Nephron progenitor cell (in vitro differentiated cells): ENCODE data around the gene PKP3.
"Not testable (repeated sequence)": the region's sequence is repeated elsewhere in the genome, so short reads cannot be mapped to it uniquely, and the experiment has no call there.

ENCODE experiments used
- DNase-seq: peaks from one replicate; pipeline ENCODE4 v3.0.0; 2021
- H3K27ac Mint-ChIP-seq: 2 replicates; pipeline ENCODE4 v1.8.0; 2021; ENCODE audit warnings: mild to moderate bottlenecking, moderate library complexity, mixed read lengths
- H3K27me3 Mint-ChIP-seq: 2 replicates; pipeline ENCODE4 v1.8.0; 2021; ENCODE audit warnings: mild to moderate bottlenecking, low read depth, mixed read lengths; ENCODE audit not compliant: poor library complexity
- H3K36me3 Mint-ChIP-seq: 2 replicates; pipeline ENCODE4 v1.8.0; 2021; ENCODE audit warnings: low read depth, mixed read lengths
- H3K4me1 Mint-ChIP-seq: 2 replicates; pipeline ENCODE4 v1.8.0; 2021; ENCODE audit warnings: mixed read lengths
- H3K4me3 Mint-ChIP-seq: 2 replicates; pipeline ENCODE4 v1.8.0; 2021; ENCODE audit warnings: mild to moderate bottlenecking, moderate library complexity, mixed read lengths
- H3K9me3 Mint-ChIP-seq: 2 replicates; pipeline ENCODE4 v1.8.0; 2021; ENCODE audit warnings: mild to moderate bottlenecking, moderate library complexity, mixed read lengths
- CTCF ChIP-seq: fragments of 200-600 bp; sonication (generic); IDR thresholded peaks from 2 replicates; pipeline ENCODE4 v1.5.0; 2021; ENCODE audit warnings: antibody characterized with exemption

Gene PKP3

GRCh38 chr11:386483-386882 is 7.5 kb upstream of the PKP3 start:
- Mint-ChIP-seq H3K36me3 (peaks cover 29% of the 10 kb centered on the region), H3K9me3 (peaks cover 17% of the 10 kb centered on the region), H3K27me3 (peaks cover 3% of the 10 kb centered on the region), H3K4me1 (peaks cover 45% of the 10 kb centered on the region), H3K27ac (no peak overlapping the region), H3K4me3 (no peak overlapping the region)
- no peak for TF ChIP-seq CTCF
- DNase-seq, result no peak

- peaks cover 40% of the 10 kb centered on the region for H3K4me1 Mint-ChIP-seq
These were observed 6.7 kb upstream of the PKP3 start for GRCh38 chr11:387193-387793.

GRCh38 chr11:389369-389768 is 4.6 kb upstream of the PKP3 start:
- not testable (repeated sequence) for H3K27me3 Mint-ChIP-seq, H3K36me3 Mint-ChIP-seq, H3K27ac Mint-ChIP-seq, DNase-seq, H3K4me3 Mint-ChIP-seq
- peaks cover 25% of the 10 kb centered on the region for H3K4me1 Mint-ChIP-seq
- H3K9me3 Mint-ChIP-seq, result peaks cover 10% of the 10 kb centered on the region

More at GRCh38 chr11:387193-387793, 6.7 kb upstream of the PKP3 start:
- H3K27me3 Mint-ChIP-seq, result peaks cover 3% of the 10 kb centered on the region
- peaks cover 23% of the 10 kb centered on the region for H3K36me3 Mint-ChIP-seq
- H3K4me3 Mint-ChIP-seq, result no peak overlapping the region
- peaks cover 17% of the 10 kb centered on the region for H3K9me3 Mint-ChIP-seq
- H3K27ac Mint-ChIP-seq, result no peak overlapping the region
- DNase-seq, result no peak
- TF ChIP-seq CTCF, result no peak

- Mint-ChIP-seq H3K9me3 (peaks cover 10% of the 10 kb centered on the region), H3K27ac (no peak overlapping the region), H3K4me1 (peaks cover 25% of the 10 kb centered on the region), H3K4me3 (no peak overlapping the region), H3K27me3 (no peaks in the 10 kb centered on the region), H3K36me3 (peaks cover 8% of the 10 kb centered on the region)
- DNase-seq, result no peak
- TF ChIP-seq CTCF, result no peak
These were observed 3.8 kb upstream of the PKP3 start for GRCh38 chr11:390175-390574.

- no peak overlapping the region for H3K27ac Mint-ChIP-seq
- H3K27me3 Mint-ChIP-seq, result no peaks in the 10 kb centered on the region
- H3K4me3 Mint-ChIP-seq, result no peak overlapping the region
- no peak for DNase-seq
- H3K4me1 Mint-ChIP-seq, result peaks cover 25% of the 10 kb centered on the region
- peaks cover 8% of the 10 kb centered on the region for H3K36me3 Mint-ChIP-seq
- TF ChIP-seq CTCF, result no peak
- H3K9me3 Mint-ChIP-seq, result peaks cover 10% of the 10 kb centered on the region
These were observed 2.6 kb upstream of the PKP3 start for GRCh38 chr11:391117-392017.

- no peak overlapping the region for H3K4me3 Mint-ChIP-seq
- no peak overlapping the region for H3K27ac Mint-ChIP-seq
- no peak for TF ChIP-seq CTCF
- H3K36me3 Mint-ChIP-seq, result peaks cover 1% of the 10 kb centered on the region
- peaks cover 25% of the 10 kb centered on the region for H3K4me1 Mint-ChIP-seq
- no peaks in the 10 kb centered on the region for H3K27me3 Mint-ChIP-seq
- no peak for DNase-seq
- peaks cover 2% of the 10 kb centered on the region for H3K9me3 Mint-ChIP-seq
These were observed 1.8 kb upstream of the PKP3 start for GRCh38 chr11:392102-392777.
